SK-N-SH (cell line): ENCODE results near the gene CYB561. TPM values are rescaled to one million over a fixed set of nuclear protein-coding genes. Genes with fewer than 3 reads are reported as not detected.

ENCODE experiments used
- CTCF ChIA-PET: fragments of 300-600, 350-600 bp; formaldehyde crosslinking; extraction: SDS; loops from one replicate; lab custom pipeline; 2021; lab: Yijun Ruan, JAX
- POLR2A ChIA-PET: fragments of 350-600 bp; sonication (Branson Sonifier 250); formaldehyde crosslinking; extraction: SDS; loops from one replicate; lab custom pipeline; 2020; ENCODE audit warnings: antibody characterized with exemption, inconsistent platforms; lab: Yijun Ruan, JAX
- DNase-seq: peaks from one replicate; pipeline ENCODE4 v3.0.0; 2012
- H2AFZ ChIP-seq: fragments of 200-600 bp; sonication (generic); 2 replicates; pipeline ENCODE4 v1.8.1; 2016; ENCODE audit warnings: antibody characterized with exemption, mild to moderate bottlenecking, low read depth
- H3F3A ChIP-seq: fragments of 200-600 bp; sonication (generic); replicated peaks from 2 replicates; pipeline ENCODE3; 2016; ENCODE audit warnings: antibody characterized with exemption, mild to moderate bottlenecking; ENCODE audit not compliant: insufficient read depth
- H3K27ac ChIP-seq, 2 experiments: fragments of 200-500 bp in 1 of 2; fragments of 200-600 bp in 1 of 2; sonication (Bioruptor generic) in 1 of 2; sonication (generic), shearing (Covaris generic) in 1 of 2; 2 replicates each; pipeline versions ENCODE4 v1.5.1 to v1.6.1; 2014 to 2016; ENCODE audit warnings: low read depth in 2 of 2, inconsistent platforms in 1 of 2, low read length in 1 of 2, mild to moderate bottlenecking in 1 of 2, mixed read lengths in 1 of 2
- H3K27me3 ChIP-seq: fragments of 200-600 bp; sonication (generic), shearing (Covaris generic); 2 replicates; pipeline ENCODE4 v1.6.1; 2016; ENCODE audit warnings: mixed run types; ENCODE audit not compliant: insufficient read depth
- H3K36me3 ChIP-seq, 2 experiments: fragments of 200-500 bp in 1 of 2; fragments of 200-600 bp in 1 of 2; sonication (Bioruptor generic) in 1 of 2; sonication (generic) in 1 of 2; replicated peaks in 1 of 2; 2 replicates each; pipeline versions ENCODE3 to v1.5.1; 2014 to 2016; ENCODE audit warnings: low read length in 1 of 2, mild to moderate bottlenecking in 1 of 2; ENCODE audit not compliant: insufficient read depth in 2 of 2, control insufficient read depth in 1 of 2
- H3K4me1 ChIP-seq, 2 experiments: fragments of 200-500 bp in 1 of 2; fragments of 200-600 bp in 1 of 2; sonication (Bioruptor generic) in 1 of 2; sonication (generic), shearing (Covaris generic) in 1 of 2; 2 replicates each; pipeline versions ENCODE4 v1.5.1 to v1.6.1; 2014 to 2016; ENCODE audit warnings: low read depth in 1 of 2, low read length in 1 of 2, mixed run types in 1 of 2; ENCODE audit not compliant: insufficient read depth in 2 of 2, control insufficient read depth in 1 of 2
- H3K4me2 ChIP-seq: fragments of 200-600 bp; sonication (generic), shearing (Covaris generic); 2 replicates; pipeline ENCODE4 v1.6.1; 2017; ENCODE audit warnings: mixed run types
- H3K4me3 ChIP-seq, 2 experiments: fragments of 200-500 bp in 1 of 2; fragments of 200-600 bp in 1 of 2; sonication (Bioruptor generic) in 1 of 2; sonication (generic), shearing (Covaris generic) in 1 of 2; 2 replicates each; pipeline versions ENCODE4 v1.5.1 to v1.8.1; 2014 to 2016; ENCODE audit warnings: low read depth in 2 of 2, inconsistent platforms in 1 of 2, low read length in 1 of 2, mild to moderate bottlenecking in 1 of 2, mixed read lengths in 1 of 2, moderate library complexity in 1 of 2
- H3K79me2 ChIP-seq: fragments of 200-600 bp; sonication (generic); 2 replicates; pipeline ENCODE4 v1.8.1; 2017; ENCODE audit warnings: mild to moderate bottlenecking; ENCODE audit not compliant: insufficient read depth
- H3K9ac ChIP-seq: fragments of 200-600 bp; sonication (generic); 2 replicates; pipeline ENCODE4 v1.6.1; 2017; ENCODE audit warnings: mixed run types
- H3K9me2 ChIP-seq: fragments of 200-600 bp; sonication (generic); 2 replicates; pipeline ENCODE4 v1.6.1; 2017; ENCODE audit warnings: mixed run types
- H3K9me3 ChIP-seq: fragments of 200-600 bp; sonication (generic); 2 replicates; pipeline ENCODE4 v1.6.1; 2017; ENCODE audit warnings: mixed run types, mild to moderate bottlenecking, moderate library complexity
- H4K20me1 ChIP-seq: fragments of 200-600 bp; sonication (generic); 2 replicates; pipeline ENCODE4 v1.6.1; 2017; ENCODE audit warnings: mild to moderate bottlenecking, mixed run types; ENCODE audit not compliant: insufficient read depth
- ELF1 ChIP-seq: IDR thresholded peaks from 2 replicates; pipeline ENCODE4 v1.4.0; 2012
- EP300 ChIP-seq, 2 experiments: IDR thresholded peaks; 2 replicates each; pipeline versions ENCODE4 v1.4.0 to v1.6.1; 2012; ENCODE audit warnings: borderline replicate concordance in 1 of 2, low read depth in 1 of 2, low read length in 1 of 2
- EZH2phosphoT487 ChIP-seq: fragments of 200-600 bp; sonication (generic); IDR thresholded peaks from 2 replicates; pipeline ENCODE4 v1.6.1; 2017; ENCODE audit warnings: low read depth, mixed run types, mild to moderate bottlenecking, antibody characterized with exemption, moderate library complexity, borderline replicate concordance
- JUND ChIP-seq: IDR thresholded peaks from 2 replicates; pipeline ENCODE4 v1.4.0; 2012
- RCOR1 ChIP-seq: fragments of 150-350 bp; IDR thresholded peaks from 2 replicates; pipeline ENCODE4 v1.6.1; 2017; ENCODE audit warnings: antibody characterized with exemption, low read length
- REST ChIP-seq: IDR thresholded peaks from 2 replicates; pipeline ENCODE4 v1.6.1; 2012; ENCODE audit warnings: mild to moderate bottlenecking, low read depth, low read length, moderate library complexity
- TCF12 ChIP-seq: IDR thresholded peaks from 2 replicates; pipeline ENCODE4 v1.4.0; 2012
- TEAD4 ChIP-seq: IDR thresholded peaks from 2 replicates; pipeline ENCODE4 v1.4.0; 2012; ENCODE audit warnings: mild to moderate bottlenecking, borderline replicate concordance; ENCODE audit not compliant: insufficient read depth
- WGBS: methylation state at CpG from one replicate; pipeline ENCODE4 v1.1.6; 2017; ENCODE audit warnings: low lambda C conversion rate; 5-methylcytosine and 5-hydroxymethylcytosine counted together
- polyA plus RNA-seq, 3 experiments: library from polyadenylated mRNA; depleted of rRNA; stranded (reverse); fragments of >200 nt; gene quantifications; 2 replicates each; pipeline ENCODE4 v1.2.3, GENCODE V29; 2012
- TF ChIP-seq, protein P1 (sequence below): IDR thresholded peaks from 2 replicates; pipeline ENCODE4 v1.4.0; 2012; ENCODE audit warnings: low read depth
- TF ChIP-seq, protein P2 (sequence below): fragments of 150-350 bp; IDR thresholded peaks from 2 replicates; pipeline ENCODE4 v1.6.1; 2016; ENCODE audit warnings: mild to moderate bottlenecking, low read depth, low read length
- TF ChIP-seq, protein P3 (sequence below): IDR thresholded peaks from 2 replicates; pipeline ENCODE4 v1.4.0; 2012; ENCODE audit warnings: low read depth, borderline replicate concordance

The CYB561 gene
- polyA plus RNA-seq, 1 of the 3 experiments (the other 2 are of a cell fraction), result 28.3 TPM

- Histone ChIP-seq H4K20me1 (no peaks in the 10 kb centered on the region), H3K27me3 (no peaks in the 10 kb centered on the region), H3K4me1 (peaks cover 0 to 2% of the 10 kb centered on the region in 2 experiments; a peak in 1 of 4 replicates), H3K79me2 (no peaks in the 10 kb centered on the region), H3K4me2 (no peak overlapping the region), H3K27ac (no peak overlapping the region), H3F3A (no peaks in the 10 kb centered on the region), H2AFZ (no peak overlapping the region), H3K9me2 (no peaks in the 10 kb centered on the region), H3K36me3 (peaks cover 0 to 2% of the 10 kb centered on the region in 2 experiments), H3K9ac (no peak overlapping the region), H3K4me3 (no peak overlapping the region), H3K9me3 (no peaks in the 10 kb centered on the region)
- CTCF ChIA-PET, result interaction anchor here (1.1 to 3.6 kb wide), 5 partner anchors 8 to 126 kb away, joined by 3 to 33 read pairs (median 19); partner anchors contain the start of gene ACE
- POLR2A ChIA-PET, result interaction anchor here (1.8 kb wide), 1 partner anchor 9 kb away, joined by 3 read pairs; the partner anchor contains the start of gene ACE
- peak; percentile 24 for DNase-seq
- 86% methylated on average over 12 of the region's 12 CpGs for WGBS
- TF ChIP-seq JUND, result no peak
- TF ChIP-seq, protein P1, sequence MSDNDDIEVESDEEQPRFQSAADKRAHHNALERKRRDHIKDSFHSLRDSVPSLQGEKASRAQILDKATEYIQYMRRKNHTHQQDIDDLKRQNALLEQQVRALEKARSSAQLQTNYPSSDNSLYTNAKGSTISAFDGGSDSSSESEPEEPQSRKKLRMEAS, result no peak
- TF ChIP-seq RCOR1, result no peak
- TF ChIP-seq TEAD4, result no peak
- TF ChIP-seq REST, result no peak
- TF ChIP-seq ELF1, result no peak
- TF ChIP-seq, protein P2, sequence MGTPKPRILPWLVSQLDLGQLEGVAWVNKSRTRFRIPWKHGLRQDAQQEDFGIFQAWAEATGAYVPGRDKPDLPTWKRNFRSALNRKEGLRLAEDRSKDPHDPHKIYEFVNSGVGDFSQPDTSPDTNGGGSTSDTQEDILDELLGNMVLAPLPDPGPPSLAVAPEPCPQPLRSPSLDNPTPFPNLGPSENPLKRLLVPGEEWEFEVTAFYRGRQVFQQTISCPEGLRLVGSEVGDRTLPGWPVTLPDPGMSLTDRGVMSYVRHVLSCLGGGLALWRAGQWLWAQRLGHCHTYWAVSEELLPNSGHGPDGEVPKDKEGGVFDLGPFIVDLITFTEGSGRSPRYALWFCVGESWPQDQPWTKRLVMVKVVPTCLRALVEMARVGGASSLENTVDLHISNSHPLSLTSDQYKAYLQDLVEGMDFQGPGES, result no peak
- no peak for TF ChIP-seq TCF12
- TF ChIP-seq EZH2phosphoT487, result no peak
- no peak for TF ChIP-seq EP300 (IDR thresholded peaks at IDR 0.05; ENCODE audit: borderline replicate concordance in 1 of 2, low read depth in 1 of 2, low read length in 1 of 2)
- TF ChIP-seq, protein P3, sequence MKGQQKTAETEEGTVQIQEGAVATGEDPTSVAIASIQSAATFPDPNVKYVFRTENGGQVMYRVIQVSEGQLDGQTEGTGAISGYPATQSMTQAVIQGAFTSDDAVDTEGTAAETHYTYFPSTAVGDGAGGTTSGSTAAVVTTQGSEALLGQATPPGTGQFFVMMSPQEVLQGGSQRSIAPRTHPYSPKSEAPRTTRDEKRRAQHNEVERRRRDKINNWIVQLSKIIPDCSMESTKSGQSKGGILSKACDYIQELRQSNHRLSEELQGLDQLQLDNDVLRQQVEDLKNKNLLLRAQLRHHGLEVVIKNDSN, result no peak
Observed at GRCh38 chr17:63486317-63487013, 40.4 kb upstream of the CYB561 start.
